PC-9 (cell line): ENCODE results near the gene PITPNM3.

Experiments used
- CTCF ChIP-seq: fragments of 200-600 bp; sonication (generic); conservative IDR thresholded peaks from 2 replicates; pipeline ENCODE4 v1.6.1; 2017; ENCODE audit warnings: mixed run types, antibody characterized with exemption, mild to moderate bottlenecking, moderate library complexity
- EZH2 ChIP-seq: fragments of 200-600 bp; sonication (generic); IDR thresholded peaks from 2 replicates; pipeline ENCODE4 v1.8.0; 2017; ENCODE audit warnings: antibody characterized with exemption, low read depth

- no peak for TF ChIP-seq EZH2
- no peak for TF ChIP-seq CTCF
Measured at GRCh38 chr17:6456914-6457687, 99.3 kb downstream of the PITPNM3 start.
